G401.6 (cell line): ENCODE data around the gene MOB2.

Source experiments
- FAIRE-seq: peaks from 2 replicates; lab custom pipeline; 2012; peaks lifted over from hg19 to GRCh38; lab: Jason Lieb, UNC

MOB2 gene, protein sequence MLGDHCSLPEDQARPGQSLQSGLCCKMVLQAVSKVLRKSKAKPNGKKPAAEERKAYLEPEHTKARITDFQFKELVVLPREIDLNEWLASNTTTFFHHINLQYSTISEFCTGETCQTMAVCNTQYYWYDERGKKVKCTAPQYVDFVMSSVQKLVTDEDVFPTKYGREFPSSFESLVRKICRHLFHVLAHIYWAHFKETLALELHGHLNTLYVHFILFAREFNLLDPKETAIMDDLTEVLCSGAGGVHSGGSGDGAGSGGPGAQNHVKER

DNA sequence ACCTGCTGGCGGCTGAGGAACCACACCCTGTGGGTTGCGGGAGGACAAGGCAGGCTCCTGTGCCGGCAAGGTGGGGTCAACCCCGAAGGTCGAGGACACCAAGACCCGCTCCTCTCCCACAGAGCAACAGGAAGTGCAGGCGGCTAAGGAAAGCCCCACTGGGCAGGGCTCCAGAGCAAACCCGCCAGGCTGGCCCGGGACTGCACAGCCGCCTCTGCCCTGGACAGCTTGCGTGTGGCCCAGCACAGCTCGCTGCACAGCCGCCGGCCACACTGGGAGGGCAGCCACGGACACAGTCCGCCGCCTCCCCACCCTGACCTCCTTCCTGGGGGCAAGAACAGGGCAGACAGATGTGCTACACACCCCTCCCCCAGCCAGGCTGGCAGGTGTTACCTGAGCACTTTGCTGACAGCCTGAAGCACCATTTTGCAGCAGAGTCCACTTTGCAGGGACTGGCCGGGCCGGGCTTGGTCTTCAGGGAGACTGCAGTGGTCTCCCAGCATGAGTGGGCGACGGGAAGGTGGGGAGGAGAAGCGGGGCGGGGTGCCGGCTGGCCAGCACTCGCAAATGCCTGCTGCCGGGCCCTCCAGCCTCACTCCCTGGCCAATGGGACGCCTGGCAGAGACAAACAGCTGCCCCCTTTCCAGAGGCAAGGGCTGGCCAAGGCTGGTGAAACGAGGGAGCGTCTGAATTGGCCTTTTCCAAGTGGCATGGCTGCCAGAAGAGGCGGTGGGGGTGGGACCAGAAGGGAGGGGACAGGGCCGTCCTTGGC lies at the start of gene MOB2:
Gene MOB2 (minus strand): TSS at position 726 of the 772 bp plus-strand sequence. CDS start 223 bp downstream, at position 503.
- FAIRE-seq = no peak

DNA sequence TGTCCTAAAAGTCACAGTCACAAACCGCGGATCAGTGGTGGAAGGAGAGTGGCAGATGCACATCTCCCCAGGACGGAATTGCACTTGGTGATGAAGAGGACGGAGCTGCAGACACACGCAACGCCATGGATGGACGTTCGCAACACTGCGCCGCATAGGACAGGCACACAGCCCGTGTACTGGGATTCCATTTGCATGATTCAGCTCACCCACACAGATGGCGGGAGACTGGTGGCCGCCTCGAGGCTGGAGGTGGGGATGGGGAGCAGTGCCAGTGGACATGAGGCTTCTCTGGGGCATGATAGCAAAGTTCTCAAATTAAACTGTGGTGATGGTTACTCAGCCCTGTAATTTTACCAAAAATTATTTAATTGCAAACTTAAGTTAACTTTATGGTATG lies 48.1 kb upstream of the MOB2 start:
- no peak for FAIRE-seq

DNA sequence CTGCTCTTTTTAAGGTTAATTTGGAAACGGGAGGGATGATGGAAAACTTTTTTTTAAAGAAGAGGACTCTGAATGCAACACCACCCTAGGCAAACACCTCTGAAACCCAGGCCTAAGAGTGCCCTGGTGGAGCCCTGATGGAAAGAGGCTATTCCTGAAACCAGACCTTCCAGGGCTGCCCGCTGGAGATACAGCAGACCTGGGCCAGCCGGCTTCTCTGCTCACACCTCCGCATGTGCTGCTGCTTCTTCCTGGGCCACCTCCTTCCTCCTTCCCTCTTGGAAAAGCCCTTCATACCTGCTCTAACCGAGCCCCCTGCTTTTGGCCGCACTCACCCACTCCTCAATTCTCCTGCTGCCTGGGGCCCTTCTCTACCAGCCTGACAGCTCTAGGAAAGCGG lies 47.6 kb upstream of the MOB2 start:
- FAIRE-seq = no peak

DNA sequence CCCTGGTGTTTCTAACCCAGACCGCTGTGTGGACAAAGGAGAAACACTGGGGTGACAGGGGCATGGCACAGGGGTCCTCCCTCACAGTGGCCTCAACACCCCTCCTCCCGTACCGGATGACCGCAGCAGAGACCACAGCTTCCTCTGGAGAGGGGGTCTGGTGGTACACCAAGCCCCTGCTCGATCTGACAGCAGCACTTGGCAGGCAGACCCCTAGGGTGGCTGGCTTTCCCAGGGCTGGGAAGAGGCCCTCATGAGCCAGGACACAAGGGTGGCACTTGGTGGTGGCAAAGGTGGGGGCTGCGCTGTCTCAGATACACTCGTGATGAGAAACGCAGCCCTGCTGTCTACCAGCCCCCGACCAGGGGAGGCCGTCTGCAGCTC lies 46.8 kb upstream of the MOB2 start:
- FAIRE-seq = no peak

DNA sequence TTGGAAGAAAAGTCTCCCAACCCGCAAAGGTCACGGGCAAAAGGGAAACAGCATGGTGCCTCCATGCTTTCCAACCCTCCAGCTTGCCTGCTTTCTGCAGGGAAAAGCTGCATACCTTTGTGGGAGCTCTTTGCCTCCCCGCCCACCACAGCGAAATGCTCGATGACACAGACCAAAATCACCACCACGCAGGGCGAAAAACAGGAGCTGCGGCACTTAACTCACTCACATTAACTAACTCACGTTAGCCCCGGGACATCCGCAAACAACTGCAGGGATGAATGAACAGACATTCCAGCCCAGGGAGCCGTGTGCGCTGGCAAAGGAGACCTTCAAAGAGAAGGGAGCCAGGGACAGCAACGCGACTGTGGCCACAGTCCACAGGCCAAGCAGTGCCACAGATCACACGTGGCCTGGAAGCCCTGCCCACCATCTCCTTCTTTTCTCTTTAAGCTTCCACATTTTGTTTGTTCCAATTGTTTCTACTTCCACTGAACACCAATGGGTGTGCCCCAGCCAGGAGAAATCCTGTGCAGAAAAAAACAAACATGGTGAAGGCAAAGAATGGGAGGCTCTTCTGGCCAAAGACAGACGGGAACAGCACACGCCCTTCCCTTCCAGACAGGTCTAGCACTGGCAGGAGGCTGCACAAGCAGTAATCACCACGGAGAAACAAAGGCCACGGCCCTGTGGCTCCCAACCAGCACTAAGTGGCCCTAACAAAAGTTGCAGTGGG lies 46.2 kb upstream of the MOB2 start:
- no peak for FAIRE-seq

DNA sequence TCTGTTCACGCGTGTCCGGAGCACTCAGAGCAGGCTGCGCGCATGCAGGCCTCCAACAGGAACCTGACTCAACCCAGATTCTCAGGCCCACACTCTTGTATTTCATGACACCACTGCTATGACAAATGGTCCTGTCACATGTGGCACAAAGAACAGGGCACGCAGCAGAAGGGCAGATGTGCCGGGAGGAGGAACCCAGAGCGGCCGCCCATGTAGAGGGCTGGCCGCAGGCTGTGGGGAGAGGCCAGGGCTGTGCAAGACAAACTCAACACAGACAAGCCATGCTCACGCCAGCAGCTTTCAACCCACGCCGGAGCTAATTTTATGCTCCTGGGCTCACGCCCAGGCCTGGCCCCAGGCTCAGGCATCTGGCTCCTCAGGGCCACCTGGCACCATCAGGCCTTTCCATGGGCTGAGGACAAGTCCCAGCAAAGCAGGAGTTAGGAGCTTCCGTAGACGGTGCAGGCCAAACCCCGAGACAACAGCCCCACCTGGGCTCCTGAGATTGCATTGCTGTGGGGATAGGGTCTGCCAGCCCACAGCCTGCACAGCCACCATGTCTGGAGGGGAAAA lies 45.5 kb upstream of the MOB2 start:
- FAIRE-seq = no peak

DNA sequence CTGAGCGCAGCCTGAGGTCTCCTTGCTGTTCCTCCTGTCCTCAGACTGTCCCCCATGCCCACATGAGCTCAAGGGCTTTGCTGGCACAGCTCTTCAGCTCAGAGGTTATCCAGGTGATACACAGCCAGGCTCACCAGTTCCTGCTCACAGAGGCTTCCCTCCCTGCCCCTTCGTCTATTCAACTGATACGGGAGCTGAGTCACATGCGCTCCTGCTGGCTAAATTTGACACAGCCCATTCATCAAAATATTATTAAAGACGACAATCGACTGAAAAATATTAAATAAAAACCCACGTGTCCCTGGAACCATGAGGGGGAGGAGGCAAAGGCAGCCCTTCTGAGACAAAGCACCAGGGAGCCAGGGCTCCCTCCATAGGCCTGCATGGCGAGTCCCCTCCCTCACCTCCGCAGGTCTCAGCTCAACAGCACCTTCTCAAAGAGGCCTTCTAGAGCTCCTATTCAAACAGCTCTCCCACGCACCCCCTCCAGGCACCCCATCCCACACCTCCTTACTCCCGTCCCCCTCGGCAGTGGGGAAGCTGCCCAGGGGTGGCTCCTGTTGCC lies 45.0 kb upstream of the MOB2 start:
- no peak for FAIRE-seq

DNA sequence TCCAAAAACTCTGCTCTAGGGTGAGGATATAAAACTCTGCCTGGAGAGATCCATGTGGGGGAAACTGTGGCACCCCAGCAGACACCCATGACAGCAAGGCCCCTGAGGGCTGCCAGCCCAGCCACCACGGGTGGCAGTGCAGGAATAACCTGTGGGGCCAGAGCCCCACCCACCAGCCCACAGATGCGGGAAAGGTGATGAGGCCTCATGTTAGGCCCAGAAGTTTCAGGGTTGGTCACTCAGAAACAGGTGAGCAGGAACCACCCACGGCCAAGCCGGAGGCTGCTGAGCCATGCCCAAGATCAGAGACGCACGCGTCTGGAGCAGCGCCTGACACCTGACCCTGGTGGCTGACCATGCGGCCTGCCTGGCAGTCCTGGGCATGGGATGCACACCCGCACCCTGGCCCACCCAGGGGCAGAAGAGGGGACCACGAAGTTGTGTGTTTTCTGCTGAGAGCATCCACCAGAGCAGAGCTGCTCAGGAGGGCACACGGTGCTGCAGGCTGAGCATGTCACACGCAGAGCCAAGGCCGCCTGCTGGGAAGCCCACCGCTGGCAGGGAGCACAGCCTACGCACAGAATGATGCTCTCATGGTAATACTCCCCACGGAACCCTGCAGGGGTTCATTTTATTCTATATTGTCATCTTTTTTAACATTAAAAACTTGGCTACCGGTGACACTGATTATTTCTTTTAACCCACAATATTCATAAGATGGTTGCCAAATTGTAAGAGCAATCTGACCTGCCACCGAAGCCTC lies 44.3 kb upstream of the MOB2 start:
- FAIRE-seq = no peak

DNA sequence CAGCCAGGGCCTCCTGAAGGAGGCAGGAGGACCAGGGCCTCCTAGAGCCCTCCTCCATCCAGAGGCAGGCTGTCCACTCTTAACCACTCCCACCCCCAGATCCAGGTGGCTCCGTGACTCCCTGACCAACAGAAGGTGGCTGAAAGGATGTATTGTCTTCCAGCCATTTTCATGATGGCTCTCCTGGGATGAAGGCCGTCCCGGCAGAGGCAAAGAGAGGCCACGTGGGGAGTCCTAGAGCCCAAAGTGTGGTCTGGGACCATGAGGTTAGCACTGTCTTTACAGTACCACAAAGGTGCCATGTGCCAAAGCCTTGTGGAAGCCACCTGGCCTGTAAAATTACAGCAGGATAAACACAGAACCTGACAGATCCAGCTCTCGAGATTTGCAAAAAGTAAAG lies 43.2 kb upstream of the MOB2 start:
- no peak for FAIRE-seq

DNA sequence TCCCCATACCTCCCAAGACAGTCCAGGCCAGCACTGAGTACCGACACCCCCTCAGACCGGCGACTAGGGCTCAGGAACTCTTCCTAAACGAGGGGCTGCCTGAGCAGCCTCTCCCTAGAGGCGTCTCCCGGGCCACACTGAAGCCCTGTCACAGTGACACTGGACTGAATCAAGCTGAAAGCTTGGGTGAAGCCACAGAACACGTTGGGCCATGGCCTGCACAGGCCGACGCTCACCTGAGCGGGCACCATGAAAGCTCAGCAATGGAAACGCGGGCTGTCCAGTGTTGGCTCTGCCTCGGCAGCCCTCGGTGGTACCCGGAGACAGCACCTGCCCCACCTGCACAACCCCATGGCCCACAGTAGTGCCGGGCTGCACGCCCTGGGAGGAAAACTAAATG lies 42.7 kb upstream of the MOB2 start:
- FAIRE-seq = no peak

DNA sequence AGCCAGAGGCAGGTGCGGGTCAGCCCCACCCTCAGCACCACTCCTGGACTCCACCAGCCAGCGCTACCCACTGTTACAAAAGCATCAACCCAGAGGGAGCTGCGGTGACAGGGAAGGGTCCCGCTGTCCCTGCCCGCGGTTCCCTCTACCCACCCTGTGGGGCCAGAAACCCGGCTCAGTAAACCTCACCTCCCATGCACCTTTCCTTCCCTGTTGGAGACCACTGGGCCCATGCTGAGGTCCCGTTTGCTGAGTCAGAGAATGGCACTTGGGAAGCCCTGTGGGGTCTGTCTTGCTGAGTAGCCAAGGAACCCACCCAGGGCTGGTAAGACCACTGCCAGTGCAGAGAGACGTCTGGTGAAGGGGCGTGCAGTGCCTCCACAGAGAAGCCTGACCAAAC lies 42.1 kb upstream of the MOB2 start:
- FAIRE-seq = no peak

DNA sequence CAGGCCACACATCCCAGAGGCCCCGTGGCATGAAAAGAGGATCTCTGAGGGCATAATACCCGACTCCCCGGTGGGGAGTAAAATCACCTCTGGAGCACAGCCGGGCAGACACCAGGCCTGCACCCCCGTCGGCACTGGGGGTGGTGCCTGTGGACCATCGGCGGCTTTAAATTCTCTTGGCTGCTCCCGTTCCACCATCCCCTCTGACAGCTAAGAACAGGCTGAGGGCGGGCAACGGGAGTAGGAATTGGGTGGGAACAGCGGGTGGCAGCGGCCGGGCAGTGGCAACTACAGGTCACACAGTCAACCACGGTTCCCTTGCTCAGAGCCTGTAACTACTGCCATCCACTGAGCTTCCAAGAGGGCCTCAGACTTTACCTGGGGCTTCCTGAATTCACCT lies 40.2 kb upstream of the MOB2 start:
- no peak for FAIRE-seq

DNA sequence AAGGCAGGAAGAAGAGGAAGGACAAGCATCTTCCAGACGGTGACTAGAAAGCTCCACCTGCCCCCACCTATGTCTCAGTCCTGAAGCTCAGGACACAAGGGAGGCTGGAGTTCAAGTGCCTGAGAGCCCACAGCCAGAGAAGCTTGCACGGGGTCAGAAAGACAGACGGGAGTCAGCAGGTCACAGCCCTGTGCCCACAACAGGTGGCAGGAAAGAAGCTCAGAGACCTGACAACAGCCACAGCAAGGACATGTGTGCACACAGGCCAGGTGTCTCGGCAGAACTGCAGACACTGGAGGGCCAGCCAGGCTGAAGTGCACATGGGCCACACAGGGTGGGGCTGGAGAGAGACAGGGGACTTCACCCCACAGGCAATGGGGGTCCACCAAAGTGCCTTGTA lies 37.2 kb upstream of the MOB2 start:
- no peak for FAIRE-seq

DNA sequence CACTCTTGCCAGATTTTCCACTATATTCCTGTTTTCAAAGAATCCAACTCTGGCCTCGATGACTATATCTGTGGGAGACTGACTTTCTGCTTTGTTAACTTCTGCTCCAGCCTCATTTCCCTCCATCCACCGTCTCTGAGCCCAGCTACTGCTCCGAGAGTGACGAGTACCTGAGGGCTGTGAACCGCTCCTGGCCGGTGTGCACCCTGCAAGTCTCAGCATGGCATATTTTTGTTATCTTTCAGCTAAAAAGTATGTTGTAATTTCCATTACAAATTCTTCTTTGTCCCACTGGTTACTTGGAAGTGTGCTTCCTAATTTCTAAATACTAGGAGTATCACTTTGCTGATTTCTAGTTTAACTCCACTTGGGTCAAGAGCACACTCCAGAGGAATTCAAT lies 36.5 kb upstream of the MOB2 start:
- FAIRE-seq = no peak

DNA sequence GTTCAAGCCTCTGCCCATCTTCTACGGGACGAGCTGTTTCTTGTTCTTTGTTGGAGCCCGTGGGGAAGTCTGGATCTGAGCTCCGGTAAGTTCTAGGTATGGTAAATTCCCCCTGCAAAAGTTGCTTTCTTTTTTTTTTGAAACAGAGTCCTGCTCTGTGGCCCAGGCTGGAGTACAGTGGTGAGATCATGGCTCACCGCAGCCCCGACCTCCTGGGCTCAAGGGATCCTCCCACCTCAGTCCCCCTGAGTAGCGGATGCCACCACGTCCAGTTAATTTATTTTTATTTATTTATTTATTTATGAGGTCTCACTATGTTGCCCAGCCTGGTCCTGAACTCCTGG lies 35.5 kb upstream of the MOB2 start:
- FAIRE-seq = no peak

DNA sequence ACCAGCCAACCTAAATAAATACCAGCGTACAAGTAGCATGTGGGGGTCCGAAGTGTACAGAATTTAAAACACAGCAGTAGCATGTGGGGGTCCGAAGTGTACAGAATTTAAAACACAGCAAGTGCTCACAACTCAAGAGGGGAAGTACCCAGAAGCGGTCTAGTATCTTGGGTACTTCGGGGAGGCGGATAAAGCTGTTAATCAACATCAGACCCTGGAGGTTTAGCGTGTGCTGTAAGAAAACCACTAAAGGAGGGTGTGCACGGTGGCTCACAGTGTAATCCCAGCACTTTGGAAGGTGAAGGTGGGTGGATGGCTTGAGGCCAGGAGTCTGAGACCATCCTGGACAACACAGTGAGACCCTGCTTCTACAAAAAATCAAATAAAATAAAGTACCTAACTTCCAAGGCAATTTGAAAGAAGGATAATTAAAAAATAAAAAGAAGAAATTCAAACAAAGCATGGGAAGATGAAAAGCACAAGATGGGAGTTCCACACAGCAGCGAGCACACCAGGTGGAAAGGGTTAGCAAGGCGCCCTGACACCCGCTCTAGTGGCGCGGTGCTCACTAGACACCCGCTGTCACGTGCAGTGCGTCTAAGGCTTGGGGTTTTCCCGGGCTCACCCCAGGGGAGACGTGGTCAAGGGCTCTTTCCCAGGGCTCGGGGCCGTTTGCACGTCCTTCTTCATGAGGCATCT lies 35.0 kb upstream of the MOB2 start:
- no peak for FAIRE-seq

DNA sequence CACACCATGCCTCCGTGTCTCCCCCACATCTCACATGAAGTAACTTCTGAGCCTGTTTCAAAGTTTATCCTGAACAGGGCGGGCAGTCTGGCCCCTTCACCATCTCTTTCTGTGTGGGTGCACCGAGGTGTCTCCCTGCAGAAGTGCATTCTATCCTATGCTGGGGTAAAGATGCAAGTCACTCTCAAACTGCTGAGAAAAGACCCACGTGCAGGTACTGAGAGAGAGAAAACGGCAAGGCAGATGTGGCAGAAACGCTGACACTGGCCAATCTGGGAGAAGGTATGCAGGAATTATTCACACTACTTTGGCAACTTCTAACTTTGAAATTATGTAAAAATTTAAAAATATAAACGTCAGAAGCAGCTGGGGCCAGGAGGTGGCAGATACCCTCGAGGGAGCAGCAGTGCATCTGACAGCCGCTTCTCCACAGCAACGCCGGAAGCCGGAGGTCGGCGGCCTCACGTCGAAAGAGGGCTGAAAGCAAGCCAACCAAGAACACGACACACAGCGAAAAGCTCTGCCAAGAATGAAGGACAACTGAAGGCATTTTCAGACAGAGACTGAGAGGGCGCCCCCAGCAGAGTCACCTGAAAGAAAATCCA lies 34.2 kb upstream of the MOB2 start:
- FAIRE-seq = no peak

DNA sequence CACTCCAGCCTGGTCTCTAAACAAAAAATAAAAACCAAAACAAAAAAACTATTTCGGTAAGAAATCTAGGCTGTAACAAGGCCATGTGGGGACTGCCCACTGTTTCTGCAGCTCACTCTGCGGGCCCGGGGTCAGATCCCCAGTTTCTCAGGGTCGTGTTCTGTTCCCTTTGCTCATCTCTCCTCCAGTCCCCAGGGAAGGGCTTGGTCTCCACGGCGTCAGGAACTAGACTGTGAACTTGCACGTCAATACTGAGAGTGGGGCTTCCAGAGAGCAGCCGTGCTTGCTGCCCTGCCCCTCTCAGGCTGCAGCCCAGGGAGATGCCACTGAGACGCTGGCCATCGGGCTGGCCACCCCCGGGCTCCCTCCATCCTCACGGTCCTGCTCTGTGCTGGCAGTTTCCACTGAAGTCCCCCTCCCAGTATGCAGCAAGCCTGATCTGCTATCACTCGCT lies 33.7 kb upstream of the MOB2 start:
- FAIRE-seq = no peak

DNA sequence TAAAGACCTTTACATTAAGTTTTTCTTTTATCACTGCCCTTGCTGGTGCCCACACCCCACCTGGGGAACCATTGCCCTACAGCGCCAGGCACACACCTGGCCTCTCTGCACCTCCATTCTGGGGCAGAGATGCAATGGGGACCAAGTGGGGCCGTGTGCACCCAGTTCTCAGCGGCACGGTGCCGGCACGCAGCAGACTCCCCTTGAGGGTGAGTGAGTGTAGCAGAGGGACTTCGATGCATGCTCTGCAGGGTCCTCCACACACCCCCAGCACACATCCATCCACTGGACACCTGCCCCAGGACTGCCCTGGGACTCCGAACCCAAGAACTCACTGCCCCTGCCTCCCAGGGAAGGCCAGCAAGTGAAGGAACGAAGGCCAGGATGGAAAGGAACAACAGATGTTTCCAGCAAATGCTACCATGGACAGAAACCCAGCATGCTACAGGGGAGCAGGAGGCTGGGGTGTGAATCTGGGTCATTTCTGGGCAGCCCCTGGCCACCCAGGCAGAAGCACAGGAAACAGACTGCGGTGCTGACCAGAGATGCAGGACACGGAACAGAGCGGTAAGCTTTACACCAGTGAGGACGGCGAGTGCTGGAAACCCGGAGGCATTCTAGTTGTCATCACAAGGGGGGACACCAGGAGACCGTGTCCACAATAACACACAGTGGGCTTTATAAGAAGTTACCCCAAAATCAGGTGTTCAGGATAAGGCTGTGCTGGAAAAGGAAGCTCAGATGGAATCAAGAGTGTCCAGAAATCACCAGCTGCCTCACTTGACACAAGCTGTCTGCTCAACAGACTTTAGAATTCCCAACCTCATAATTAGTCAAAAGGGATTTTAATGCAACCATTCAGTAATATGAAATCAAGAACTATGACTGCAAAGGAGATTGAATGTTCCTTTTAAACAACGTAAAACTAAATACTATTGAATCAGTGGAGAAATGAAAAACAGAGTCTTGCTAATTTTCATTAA lies 32.7 kb upstream of the MOB2 start:
- FAIRE-seq = no peak

DNA sequence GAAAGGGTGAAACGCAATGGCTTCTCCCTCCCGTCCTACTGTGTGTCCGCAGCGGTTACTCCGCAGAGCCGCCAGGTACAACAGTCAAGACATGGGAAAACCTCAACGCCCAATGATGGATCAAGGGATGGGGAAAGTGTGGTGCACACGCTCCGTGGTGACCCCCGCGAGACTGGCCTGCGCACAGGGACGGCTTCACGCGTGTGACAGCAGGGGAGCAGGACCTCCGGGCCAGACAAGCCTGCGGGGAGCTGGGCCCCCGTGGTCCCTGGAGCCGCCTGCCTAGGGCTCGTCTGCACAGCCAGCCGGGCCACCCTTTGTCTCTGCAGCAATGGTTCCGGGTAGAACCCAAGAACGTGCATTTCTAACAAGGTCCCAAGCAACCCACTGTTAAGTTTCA lies 31.7 kb upstream of the MOB2 start:
- FAIRE-seq = no peak
